ENCODE measurements around the gene GCNT3.

GCNT3 gene, protein sequence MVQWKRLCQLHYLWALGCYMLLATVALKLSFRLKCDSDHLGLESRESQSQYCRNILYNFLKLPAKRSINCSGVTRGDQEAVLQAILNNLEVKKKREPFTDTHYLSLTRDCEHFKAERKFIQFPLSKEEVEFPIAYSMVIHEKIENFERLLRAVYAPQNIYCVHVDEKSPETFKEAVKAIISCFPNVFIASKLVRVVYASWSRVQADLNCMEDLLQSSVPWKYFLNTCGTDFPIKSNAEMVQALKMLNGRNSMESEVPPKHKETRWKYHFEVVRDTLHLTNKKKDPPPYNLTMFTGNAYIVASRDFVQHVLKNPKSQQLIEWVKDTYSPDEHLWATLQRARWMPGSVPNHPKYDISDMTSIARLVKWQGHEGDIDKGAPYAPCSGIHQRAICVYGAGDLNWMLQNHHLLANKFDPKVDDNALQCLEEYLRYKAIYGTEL

DNA sequence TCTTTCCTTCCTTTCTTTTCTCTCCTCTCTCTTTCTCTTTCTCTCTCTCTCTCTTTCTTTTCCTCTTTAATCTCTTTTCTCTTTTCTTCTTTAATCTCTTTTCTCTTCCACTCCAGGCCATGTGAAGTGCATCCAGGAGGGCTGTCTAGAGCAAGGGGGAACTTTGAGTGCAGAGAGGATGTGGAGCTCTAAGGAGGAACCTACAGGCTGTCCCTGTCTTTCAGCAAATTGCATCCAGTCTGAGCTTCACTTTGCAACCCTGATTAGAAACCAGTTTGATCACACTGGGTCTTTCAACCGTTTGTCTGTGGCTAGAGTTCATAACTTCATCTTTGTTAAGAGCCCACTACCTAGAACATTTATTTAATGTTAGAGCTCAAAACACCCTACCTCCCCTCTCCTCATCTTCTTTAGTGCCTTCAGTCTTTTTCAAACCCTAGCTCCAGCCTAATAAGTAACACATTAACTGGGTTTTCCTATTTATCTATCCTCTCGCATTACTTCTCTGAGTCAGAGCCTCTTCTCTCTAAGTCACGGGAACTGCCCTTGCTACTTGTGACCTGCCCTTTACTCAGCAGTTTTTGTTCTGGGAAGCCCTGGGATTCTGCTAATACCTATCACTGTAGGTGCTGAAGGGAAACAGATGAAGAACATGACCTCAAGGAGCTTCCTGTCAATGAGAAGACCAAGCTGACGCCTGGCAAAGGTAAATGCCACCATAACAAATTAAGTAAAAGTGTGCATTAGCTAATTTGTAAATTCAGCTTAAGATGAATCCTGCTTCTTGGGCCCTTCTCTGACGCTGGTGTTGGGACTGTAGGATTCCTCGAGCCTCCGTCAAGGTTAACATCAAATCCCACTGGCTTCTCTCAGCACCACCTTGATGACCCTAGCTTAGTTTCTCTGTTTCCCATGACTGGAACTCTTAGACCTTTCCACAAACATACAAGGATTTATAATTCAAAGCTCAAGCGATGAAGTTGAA lies at the start of gene GCNT3:
Gene GCNT3, plus strand, starts transcription at position 508 of the 985 bp plus-strand sequence. CDS start 6,456 bp downstream, outside the sequence.
- DNase-seq (ENCODE audit: low read depth): no peak
- TF ChIP-seq, protein P1, sequence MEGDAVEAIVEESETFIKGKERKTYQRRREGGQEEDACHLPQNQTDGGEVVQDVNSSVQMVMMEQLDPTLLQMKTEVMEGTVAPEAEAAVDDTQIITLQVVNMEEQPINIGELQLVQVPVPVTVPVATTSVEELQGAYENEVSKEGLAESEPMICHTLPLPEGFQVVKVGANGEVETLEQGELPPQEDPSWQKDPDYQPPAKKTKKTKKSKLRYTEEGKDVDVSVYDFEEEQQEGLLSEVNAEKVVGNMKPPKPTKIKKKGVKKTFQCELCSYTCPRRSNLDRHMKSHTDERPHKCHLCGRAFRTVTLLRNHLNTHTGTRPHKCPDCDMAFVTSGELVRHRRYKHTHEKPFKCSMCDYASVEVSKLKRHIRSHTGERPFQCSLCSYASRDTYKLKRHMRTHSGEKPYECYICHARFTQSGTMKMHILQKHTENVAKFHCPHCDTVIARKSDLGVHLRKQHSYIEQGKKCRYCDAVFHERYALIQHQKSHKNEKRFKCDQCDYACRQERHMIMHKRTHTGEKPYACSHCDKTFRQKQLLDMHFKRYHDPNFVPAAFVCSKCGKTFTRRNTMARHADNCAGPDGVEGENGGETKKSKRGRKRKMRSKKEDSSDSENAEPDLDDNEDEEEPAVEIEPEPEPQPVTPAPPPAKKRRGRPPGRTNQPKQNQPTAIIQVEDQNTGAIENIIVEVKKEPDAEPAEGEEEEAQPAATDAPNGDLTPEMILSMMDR (IDR thresholded peaks at IDR 0.05; ENCODE audit: insufficient read depth, low read depth, low read length, missing control alignments): no peak
- H3K4me3 ChIP-seq (ENCODE audit: low read depth, low read length): no peak within 1 kb of the TSS

DNA sequence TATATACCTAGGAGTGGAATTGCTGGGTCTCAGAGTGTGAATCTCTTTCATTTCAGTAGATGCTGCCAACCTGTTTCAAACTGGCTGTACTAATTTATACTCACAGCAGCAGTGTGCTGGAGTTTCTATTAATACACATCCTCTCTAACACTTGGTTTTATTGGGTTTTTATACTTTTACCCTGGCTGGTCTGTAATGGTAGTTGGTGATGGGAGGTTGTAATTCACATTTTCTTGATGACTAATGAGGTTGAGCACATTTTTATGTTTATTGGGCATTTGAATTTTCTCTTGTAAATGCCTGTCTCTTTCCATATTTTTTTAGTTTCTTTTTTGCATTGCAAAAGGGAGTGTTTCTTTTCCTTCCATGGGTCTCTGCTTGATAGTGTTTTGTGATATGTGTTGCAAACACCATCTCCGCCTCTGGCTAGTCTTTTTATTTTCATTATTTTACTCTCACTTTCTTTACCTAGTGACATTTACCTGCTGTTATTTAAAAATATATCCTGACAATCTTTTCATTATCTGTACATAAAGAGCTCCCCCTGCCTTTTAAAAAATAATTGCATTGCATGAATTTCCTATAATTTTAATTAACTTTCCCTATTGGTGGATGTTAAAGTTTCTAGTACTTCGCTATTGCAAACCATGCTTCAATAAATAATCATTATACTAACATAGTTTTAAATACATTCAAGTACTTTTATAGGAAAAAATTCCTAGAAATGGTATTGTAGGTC lies 49.0 kb upstream of the GCNT3 start:
- DNase-seq (ENCODE audit: low read depth): no peak
- H3K4me3 ChIP-seq (ENCODE audit: low read depth, low read length): no peak overlapping the region
- TF ChIP-seq, protein P1 (IDR thresholded peaks at IDR 0.05; ENCODE audit: insufficient read depth, low read depth, low read length, missing control alignments): no peak

DNA sequence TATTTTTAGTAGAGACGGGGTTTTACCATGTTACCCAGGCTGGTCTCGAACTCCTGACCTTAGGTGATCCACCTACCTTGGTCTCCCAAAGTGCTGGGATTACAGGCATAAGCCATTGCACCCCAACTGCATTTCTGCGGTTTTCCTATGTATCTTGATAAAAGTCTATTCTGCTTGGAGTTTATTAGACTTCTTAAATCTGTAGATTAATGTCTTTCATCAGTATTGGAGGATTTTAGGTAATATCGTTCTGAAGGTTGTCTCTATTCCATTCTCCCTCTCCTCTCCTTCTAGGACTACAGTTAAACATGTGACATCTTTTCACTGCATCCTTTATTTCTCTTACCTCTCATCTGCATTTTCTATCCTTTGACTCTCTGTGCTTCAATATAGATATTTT lies 46.3 kb upstream of the GCNT3 start:
- TF ChIP-seq, protein P1 (IDR thresholded peaks at IDR 0.05; ENCODE audit: insufficient read depth, low read depth, low read length, missing control alignments): no peak
- H3K4me3 ChIP-seq (ENCODE audit: low read depth, low read length): no peak overlapping the region
- no peak for DNase-seq (ENCODE audit: low read depth)

DNA sequence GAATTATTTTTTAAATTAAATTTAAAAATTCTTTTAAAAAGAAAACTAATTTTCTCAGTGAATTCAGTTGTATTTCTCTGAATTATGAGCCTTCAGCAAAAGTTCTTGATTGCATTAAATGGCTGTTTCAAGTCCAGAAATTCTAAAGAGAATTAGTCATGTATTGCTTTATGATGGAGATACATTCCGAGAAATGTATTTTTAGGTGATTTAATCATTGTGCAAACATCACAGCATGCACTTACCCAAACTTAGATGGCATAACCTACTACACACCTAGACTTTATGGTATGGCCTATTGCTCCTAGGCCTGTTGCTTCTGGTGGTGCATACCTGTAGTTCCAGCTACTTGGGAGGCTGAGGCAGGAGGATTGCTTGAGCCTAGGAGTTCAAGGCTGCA lies 44.3 kb upstream of the GCNT3 start:
- TF ChIP-seq, protein P1 (IDR thresholded peaks at IDR 0.05; ENCODE audit: insufficient read depth, low read depth, low read length, missing control alignments): no peak
- DNase-seq (ENCODE audit: low read depth): no peak
- no peak overlapping the region for H3K4me3 ChIP-seq (ENCODE audit: low read depth, low read length)

DNA sequence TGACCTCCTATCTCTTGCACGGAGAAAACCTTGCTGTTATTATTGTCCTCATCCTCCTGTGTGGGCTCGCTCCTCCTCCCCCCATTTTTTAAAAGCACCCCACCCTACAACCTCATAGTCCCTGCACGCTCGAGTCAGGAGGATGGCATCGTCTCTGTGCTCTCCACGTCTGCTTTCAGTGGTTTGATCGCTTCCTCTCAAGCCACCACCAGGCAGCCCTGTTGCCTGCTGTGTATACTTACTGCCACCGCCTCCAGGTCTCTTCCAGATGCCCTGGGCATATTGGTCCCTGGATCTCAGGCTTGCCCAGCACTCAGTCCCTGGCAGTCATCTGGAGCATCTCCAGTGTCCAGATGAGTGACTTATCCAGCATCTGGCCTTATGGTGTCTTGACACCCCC lies 42.1 kb upstream of the GCNT3 start:
- peak; percentile 23 for DNase-seq (ENCODE audit: low read depth)

DNA sequence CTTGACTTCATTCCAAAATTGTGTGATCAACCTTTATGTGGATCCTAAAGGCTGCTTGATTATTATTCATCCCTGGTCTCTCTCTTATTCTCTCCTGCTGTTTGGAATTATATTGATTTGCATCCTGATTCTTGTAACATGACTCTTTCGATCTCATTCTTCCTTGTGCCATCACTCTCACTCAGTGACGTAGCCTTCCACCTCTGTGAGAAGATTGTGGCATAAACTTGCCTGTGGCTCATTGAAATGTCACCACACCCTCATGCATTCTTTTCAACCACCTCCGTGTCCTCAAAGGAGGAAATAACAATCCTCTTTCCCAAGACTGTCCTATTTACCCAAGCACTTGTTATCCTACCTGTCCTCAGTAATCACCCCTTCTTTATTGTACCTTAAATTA lies 41.3 kb upstream of the GCNT3 start:
- no peak for DNase-seq (ENCODE audit: low read depth)
- TF ChIP-seq, protein P1 (IDR thresholded peaks at IDR 0.05; ENCODE audit: insufficient read depth, low read depth, low read length, missing control alignments): no peak

More for the DNA sequence above, 42.1 kb upstream of the GCNT3 start:
- no peak overlapping the region for H3K4me3 ChIP-seq (ENCODE audit: low read depth, low read length)
- TF ChIP-seq, protein P1 (IDR thresholded peaks at IDR 0.05; ENCODE audit: insufficient read depth, low read depth, low read length, missing control alignments): no peak

More for the DNA sequence above, 41.3 kb upstream of the GCNT3 start:
- no peak overlapping the region for H3K4me3 ChIP-seq (ENCODE audit: low read depth, low read length)
